NCI-H748 (cell line): Measurements from ENCODE around the gene COX4I2.

ENCODE experiments used
- DNase-seq: peaks from one replicate; lab custom pipeline; 2025; ENCODE audit not compliant: unreplicated experiment; lab: John Stamatoyannopoulos, UW

Gene COX4I2

GRCh38 chr20:31675828-31676608 is 38.3 kb downstream of the COX4I2 start:
- no peak for DNase-seq

- DNase-seq = no peak
Observed at GRCh38 chr20:31676609-31676989, 38.9 kb downstream of the COX4I2 start.

- DNase-seq = no peak
Observed at GRCh38 chr20:31677553-31678260, 40.0 kb downstream of the COX4I2 start.

GRCh38 chr20:31678389-31679356 is 41.0 kb downstream of the COX4I2 start:
- no peak for DNase-seq

- no peak for DNase-seq
Observed at GRCh38 chr20:31679357-31680285, 41.9 kb downstream of the COX4I2 start.

DNA sequence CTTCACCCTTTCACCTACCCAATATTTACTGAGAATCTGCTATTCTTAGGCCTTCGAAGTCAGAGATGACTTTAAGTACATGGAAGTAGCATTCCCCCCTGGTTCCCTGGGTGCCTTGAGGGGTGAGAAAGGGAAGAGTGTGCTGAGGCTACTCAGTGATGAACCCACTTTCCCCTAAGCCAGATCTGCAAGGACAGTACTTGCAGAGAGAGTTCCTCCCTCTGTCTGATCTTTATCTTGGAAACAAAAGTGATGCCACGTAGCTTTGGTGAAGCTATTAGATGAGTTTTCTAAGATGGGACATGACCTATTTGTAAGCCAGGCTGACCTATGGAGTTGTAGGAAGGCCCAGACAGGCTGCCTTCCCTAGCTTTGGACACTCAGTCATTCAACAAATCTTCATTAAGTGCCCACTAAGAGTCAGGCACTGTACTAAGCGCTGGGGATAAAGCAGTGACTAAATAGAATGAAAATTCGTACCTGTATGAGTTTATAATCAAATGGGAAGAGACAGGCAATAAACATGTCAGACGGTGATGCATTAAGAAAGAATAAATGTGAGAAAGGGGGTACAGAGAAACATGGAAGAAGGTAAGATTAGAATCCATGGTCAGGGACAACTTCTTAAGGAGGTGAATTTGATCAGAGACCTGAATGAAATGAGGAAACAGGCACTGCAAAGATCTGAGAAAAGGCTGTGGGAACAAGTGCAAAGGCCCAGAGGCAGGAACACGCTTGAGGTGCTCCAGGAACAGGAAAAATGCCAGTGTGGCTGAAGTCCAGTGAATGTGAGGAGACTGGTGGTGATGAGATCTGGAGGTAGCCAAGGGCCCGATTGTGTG is 42.8 kb downstream of the COX4I2 start:
- no peak for DNase-seq

GRCh38 chr20:31681128-31681727 is 43.5 kb downstream of the COX4I2 start:
- no peak for DNase-seq

GRCh38 chr20:31681769-31682168 is 44.1 kb downstream of the COX4I2 start:
- no peak for DNase-seq

- DNase-seq = no peak
Observed at GRCh38 chr20:31682352-31682751, 44.6 kb downstream of the COX4I2 start.

GRCh38 chr20:31682927-31683326 is 45.2 kb downstream of the COX4I2 start:
- no peak for DNase-seq

DNA sequence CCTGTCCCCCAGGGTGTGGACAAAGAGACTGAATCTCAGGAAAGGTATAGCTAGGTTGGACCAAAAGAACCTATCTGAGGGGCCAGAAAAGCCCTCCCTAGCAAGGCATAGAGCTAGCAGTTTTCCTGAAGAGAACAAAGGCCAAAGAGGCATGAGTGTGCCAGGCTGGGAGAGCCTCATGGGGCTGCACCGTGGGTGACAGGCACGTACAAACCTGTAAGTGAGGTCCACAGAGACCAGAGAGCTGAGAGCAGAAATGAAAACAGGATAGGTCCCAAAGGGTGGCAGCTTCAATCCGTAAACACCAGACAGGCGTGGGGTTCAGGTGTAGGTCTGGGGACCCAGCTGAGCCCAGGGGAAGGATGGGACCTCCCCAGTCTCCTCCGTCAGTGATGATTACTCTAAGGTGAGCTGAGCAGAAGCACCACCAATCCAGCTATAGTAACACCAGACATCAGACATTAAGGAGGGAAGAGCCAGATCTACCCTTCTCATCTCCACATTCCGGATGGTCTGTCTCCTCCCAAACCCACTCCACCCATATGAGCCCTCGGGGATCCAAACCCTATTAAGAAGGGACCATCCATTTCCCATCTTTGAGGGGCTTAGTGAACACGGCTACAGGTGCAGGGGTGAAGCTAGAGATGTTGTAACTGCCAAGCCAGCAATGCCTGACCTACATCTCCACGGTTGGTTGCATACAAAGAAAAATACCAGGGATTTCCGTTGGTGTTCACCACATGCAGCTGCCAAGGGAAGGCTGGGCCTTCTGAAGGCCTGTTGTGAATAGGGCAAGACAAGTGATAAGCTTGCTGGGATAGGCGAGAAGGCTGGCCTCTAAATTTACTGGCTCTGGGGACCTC is 46.7 kb downstream of the COX4I2 start:
- no peak for DNase-seq

- no peak for DNase-seq
Observed at GRCh38 chr20:31685853-31686643, 48.3 kb downstream of the COX4I2 start.

GRCh38 chr20:31687777-31688176 is 50.1 kb downstream of the COX4I2 start:
- no peak for DNase-seq

DNA sequence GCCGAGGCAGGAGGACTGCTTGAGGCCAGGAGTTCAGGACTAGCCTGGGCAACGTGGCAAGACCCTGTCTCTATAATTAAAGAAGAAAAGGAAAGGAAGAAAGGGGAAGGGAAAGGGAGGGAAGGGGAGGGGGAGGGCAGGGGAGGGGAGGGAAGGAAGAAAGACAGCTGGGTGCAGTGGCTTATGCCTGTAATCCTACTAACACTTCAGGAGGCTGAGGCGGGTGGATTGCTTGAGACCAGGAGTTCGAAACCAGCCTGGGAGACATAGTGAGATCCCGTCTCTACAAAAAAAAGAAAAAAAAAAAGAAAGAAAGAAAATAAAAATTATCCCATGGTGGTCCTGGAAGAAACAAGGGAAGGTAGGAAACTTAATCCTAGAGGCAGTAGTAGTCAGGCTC is 51.4 kb downstream of the COX4I2 start:
- DNase-seq = no peak

- no peak for DNase-seq
Observed at GRCh38 chr20:31690124-31690666, 52.5 kb downstream of the COX4I2 start.

DNA sequence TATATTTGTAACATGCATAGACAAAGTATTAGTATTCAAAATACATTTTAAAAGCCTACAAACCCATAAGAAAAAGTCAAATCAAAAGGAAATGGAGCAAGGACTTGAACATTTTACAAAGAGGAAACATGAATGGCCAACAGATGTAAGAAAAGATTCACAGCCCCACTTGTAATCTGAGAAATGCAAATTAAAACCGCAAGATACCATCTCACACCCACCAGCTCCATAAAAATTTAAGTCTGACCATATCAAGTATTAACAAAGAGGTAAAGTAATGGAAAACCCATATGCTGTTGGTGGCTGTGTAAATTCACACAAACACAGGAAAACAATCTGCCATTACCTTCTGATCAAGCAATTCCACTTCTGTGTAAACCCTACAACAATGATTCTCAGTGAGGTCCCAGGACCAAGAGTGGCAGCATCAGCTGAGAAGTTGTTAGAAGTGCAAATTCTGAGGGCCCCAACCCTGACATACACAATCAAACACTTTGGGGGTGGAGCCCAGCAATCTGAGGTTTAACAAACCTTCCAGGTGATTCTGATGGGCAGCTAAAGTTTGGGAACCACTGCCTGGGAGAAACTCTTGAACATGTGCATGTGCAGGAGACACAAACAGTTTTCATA is 54.0 kb downstream of the COX4I2 start:
- no peak for DNase-seq

DNA sequence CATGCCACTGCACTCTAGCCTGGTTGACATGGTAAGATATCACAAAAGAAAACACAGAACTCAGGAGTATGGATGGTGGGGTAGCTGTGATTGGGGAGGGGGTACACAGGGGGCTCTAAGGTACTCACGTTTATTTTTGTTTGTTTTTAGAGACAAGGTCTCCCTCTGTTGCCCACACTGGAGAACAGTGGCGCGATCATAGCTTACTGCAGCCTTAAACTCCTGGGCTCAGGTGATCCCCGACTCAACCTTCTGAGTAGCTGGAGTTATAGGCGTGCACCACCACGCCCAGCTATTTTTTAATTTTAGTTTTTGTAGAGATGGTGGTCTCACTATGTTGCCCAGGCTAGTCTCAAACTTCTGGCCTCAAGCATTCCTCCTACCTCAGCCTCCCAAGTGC is 55.7 kb downstream of the COX4I2 start:
- DNase-seq = no peak
